K562 (cell line): Measurements from ENCODE around the gene ZNRD2. TPM values are rescaled to one million over a fixed set of nuclear protein-coding genes. Genes with fewer than 3 reads are reported as not detected.
A peak's percentile ranks its signal among the peaks of the same experiment; 100 is the strongest.

Experiments
- ASH1L ChIP-seq: fragments of 450-650 bp; IDR thresholded peaks from 2 replicates; pipeline ENCODE4 v1.6.1; 2018; ENCODE audit warnings: borderline replicate concordance, mild to moderate bottlenecking, low read depth; ENCODE audit not compliant: partially characterized antibody
- BRD4 ChIP-seq: fragments of 200-600 bp; sonication (generic); IDR thresholded peaks from 2 replicates; pipeline ENCODE4 v1.6.1; 2017; ENCODE audit warnings: inconsistent platforms
- CBX2 ChIP-seq: fragments of 200-600 bp; sonication (generic); IDR thresholded peaks from one replicate; pipeline ENCODE4 v1.6.1; 2012; ENCODE audit warnings: mild to moderate bottlenecking, low read length, inconsistent platforms; ENCODE audit not compliant: insufficient read depth, poor library complexity, severe bottlenecking
- CTBP1 ChIP-seq: fragments of 450-650 bp; IDR thresholded peaks from 2 replicates; pipeline ENCODE4 v1.6.1; 2016; ENCODE audit warnings: borderline replicate concordance
- DIDO1 ChIP-seq: fragments of 450-650 bp; IDR thresholded peaks from 2 replicates; pipeline ENCODE4 v1.6.1; 2016; ENCODE audit warnings: low read depth, missing biosample characterization, missing genetic modification characterization
- ELF2 ChIP-seq: fragments of 250-450 bp; sonication (Bioruptor Pico); IDR thresholded peaks from 2 replicates; pipeline ENCODE4 v1.5.0; 2021; ENCODE audit warnings: mild to moderate bottlenecking
- ERF ChIP-seq: fragments of 450-650 bp; formaldehyde crosslinking; IDR thresholded peaks from 2 replicates; pipeline ENCODE4 v1.4.0; 2020; ENCODE audit warnings: mild to moderate bottlenecking, mixed read lengths
- ESRRA ChIP-seq: fragments of 450-650 bp; IDR thresholded peaks from 2 replicates; pipeline ENCODE4 v1.6.1; 2014; ENCODE audit warnings: low read depth, mild to moderate bottlenecking, moderate library complexity, borderline replicate concordance
- GMEB1 ChIP-seq: fragments of 250-450 bp; sonication (Bioruptor Pico); IDR thresholded peaks from 2 replicates; pipeline ENCODE4 v1.4.0; 2020; ENCODE audit warnings: mild to moderate bottlenecking
- KLF13 ChIP-seq: fragments of 450-650 bp; IDR thresholded peaks from 2 replicates; pipeline ENCODE4 v1.6.1; 2016; ENCODE audit warnings: missing genetic modification characterization, low read depth, mild to moderate bottlenecking, missing compliant biosample characterization, moderate library complexity, borderline replicate concordance
- NFE2 ChIP-seq: IDR thresholded peaks from 2 replicates; pipeline ENCODE4 v1.6.1; 2014; ENCODE audit warnings: antibody characterized with exemption, low read depth
- NFYB ChIP-seq: IDR thresholded peaks from 2 replicates; pipeline ENCODE4 v1.6.1; 2011; ENCODE audit warnings: mild to moderate bottlenecking, moderate library complexity; ENCODE audit not compliant: insufficient read length; ENCODE audit errors: extremely low read depth
- NRF1 ChIP-seq, 2 experiments: fragments of 450-650 bp; IDR thresholded peaks in 1 of 2; conservative IDR thresholded peaks in 1 of 2; 2 replicates each; pipeline ENCODE4 v1.6.1; 2014; ENCODE audit warnings: mild to moderate bottlenecking in 2 of 2
- SIX5 ChIP-seq, 2 experiments: IDR thresholded peaks; 2 replicates each; pipeline ENCODE4 v1.6.1; 2011; ENCODE audit warnings: low read length in 2 of 2, borderline replicate concordance in 1 of 2, low read depth in 1 of 2, mild to moderate bottlenecking in 1 of 2, moderate library complexity in 1 of 2; ENCODE audit not compliant: insufficient read depth in 1 of 2
- ZNF124 ChIP-seq: sonication (generic); formaldehyde crosslinking; IDR thresholded peaks from 2 replicates; pipeline ENCODE4 v1.8.1; 2022; ENCODE audit warnings: missing genetic modification reagents
- polyA plus RNA-seq, 8 experiments: library from polyadenylated mRNA; depleted of rRNA in 4 of 8; stranded (reverse) in 5 of 8; unstranded in 3 of 8; fragments of >200 nt; fragmentation: Nextera tagmentation in 2 of 8; fragmentation: Illumina TruSeq in 1 of 8; extraction: Ambion mirVana in 2 of 8; extraction: Trizol in 1 of 8; gene quantifications; 2 replicates each; pipeline versions ENCODE4 v1.2.1 to v1.2.3, GENCODE V29; 2011 to 2014; ENCODE audit warnings: inconsistent platforms in 1 of 8, missing spikeins in 1 of 8
- total RNA-seq, 7 experiments: library from RNA; depleted of rRNA in 6 of 7; stranded (reverse); fragments of >200 nt in 6 of 7; fragmentation: Illumina TruSeq in 2 of 7; extraction: Trizol in 2 of 7; gene quantifications; 2 replicates each; pipeline versions ENCODE4 v1.2.1 to v1.2.3, GENCODE V29; 2011 to 2021; ENCODE audit warnings: low replicate concordance in 1 of 7
- TF ChIP-seq, protein P1 (sequence below): fragments of 200-800 bp; sonication (Bioruptor generic); IDR thresholded peaks from 2 replicates; pipeline ENCODE4 v1.6.1; 2017; ENCODE audit warnings: missing genetic modification characterization, missing compliant biosample characterization
- TF ChIP-seq, protein P2 (sequence below): fragments of 250-450 bp; sonication (Bioruptor Pico); IDR thresholded peaks from 2 replicates; pipeline ENCODE4 v1.4.0; 2020

ZNRD2 gene
- total and polyA plus RNA-seq, 9 of the 15 experiments (the other 6 are each of a cell fraction or from before 2014, with no cell fraction given), result 13.4 to 129 (median 60.4) TPM

- no peak for TF ChIP-seq BRD4
- 0 out of 2 replicates have a peak, but pooled peaks have one; percentile 25 for TF ChIP-seq NFE2
- peak; percentile 44 to 53; a peak in 3 of 4 replicates for TF ChIP-seq SIX5 (IDR thresholded peaks at IDR 0.05; ENCODE audit: borderline replicate concordance in 1 of 2, insufficient read depth in 1 of 2, low read depth in 1 of 2, low read length in 2 of 2)
- no peak for TF ChIP-seq CBX2
- TF ChIP-seq ELF2 (CRISPR knock-in tag), result peak; percentile 30; the same call in 1 of the 2 replicates
- TF ChIP-seq KLF13 (tag), result peak; percentile 85; the same call in 1 of the 2 replicates
- peak; percentile 75 for TF ChIP-seq DIDO1 (tag)
- TF ChIP-seq, protein P1, sequence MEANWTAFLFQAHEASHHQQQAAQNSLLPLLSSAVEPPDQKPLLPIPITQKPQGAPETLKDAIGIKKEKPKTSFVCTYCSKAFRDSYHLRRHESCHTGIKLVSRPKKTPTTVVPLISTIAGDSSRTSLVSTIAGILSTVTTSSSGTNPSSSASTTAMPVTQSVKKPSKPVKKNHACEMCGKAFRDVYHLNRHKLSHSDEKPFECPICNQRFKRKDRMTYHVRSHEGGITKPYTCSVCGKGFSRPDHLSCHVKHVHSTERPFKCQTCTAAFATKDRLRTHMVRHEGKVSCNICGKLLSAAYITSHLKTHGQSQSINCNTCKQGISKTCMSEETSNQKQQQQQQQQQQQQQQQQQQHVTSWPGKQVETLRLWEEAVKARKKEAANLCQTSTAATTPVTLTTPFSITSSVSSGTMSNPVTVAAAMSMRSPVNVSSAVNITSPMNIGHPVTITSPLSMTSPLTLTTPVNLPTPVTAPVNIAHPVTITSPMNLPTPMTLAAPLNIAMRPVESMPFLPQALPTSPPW (CRISPR knock-in tag), result peak; percentile 52; the same call in 1 of the 2 replicates
- TF ChIP-seq NFYB, result peak; percentile 99
- TF ChIP-seq ERF (CRISPR knock-in tag), result 0 out of 2 replicates have a peak, but pooled peaks have one; percentile 63
- TF ChIP-seq, protein P2, sequence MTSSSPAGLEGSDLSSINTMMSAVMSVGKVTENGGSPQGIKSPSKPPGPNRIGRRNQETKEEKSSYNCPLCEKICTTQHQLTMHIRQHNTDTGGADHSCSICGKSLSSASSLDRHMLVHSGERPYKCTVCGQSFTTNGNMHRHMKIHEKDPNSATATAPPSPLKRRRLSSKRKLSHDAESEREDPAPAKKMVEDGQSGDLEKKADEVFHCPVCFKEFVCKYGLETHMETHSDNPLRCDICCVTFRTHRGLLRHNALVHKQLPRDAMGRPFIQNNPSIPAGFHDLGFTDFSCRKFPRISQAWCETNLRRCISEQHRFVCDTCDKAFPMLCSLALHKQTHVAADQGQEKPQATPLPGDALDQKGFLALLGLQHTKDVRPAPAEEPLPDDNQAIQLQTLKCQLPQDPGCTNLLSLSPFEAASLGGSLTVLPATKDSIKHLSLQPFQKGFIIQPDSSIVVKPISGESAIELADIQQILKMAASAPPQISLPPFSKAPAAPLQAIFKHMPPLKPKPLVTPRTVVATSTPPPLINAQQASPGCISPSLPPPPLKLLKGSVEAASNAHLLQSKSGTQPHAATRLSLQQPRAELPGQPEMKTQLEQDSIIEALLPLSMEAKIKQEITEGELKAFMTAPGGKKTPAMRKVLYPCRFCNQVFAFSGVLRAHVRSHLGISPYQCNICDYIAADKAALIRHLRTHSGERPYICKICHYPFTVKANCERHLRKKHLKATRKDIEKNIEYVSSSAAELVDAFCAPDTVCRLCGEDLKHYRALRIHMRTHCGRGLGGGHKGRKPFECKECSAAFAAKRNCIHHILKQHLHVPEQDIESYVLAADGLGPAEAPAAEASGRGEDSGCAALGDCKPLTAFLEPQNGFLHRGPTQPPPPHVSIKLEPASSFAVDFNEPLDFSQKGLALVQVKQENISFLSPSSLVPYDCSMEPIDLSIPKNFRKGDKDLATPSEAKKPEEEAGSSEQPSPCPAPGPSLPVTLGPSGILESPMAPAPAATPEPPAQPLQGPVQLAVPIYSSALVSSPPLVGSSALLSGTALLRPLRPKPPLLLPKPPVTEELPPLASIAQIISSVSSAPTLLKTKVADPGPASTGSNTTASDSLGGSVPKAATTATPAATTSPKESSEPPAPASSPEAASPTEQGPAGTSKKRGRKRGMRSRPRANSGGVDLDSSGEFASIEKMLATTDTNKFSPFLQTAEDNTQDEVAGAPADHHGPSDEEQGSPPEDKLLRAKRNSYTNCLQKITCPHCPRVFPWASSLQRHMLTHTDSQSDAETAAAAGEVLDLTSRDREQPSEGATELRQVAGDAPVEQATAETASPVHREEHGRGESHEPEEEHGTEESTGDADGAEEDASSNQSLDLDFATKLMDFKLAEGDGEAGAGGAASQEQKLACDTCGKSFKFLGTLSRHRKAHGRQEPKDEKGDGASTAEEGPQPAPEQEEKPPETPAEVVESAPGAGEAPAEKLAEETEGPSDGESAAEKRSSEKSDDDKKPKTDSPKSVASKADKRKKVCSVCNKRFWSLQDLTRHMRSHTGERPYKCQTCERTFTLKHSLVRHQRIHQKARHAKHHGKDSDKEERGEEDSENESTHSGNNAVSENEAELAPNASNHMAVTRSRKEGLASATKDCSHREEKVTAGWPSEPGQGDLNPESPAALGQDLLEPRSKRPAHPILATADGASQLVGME (CRISPR knock-in tag), result peak; percentile 65; the same call in 1 of the 2 replicates
- TF ChIP-seq ESRRA, result peak; percentile 72
- no peak for TF ChIP-seq ZNF124
- TF ChIP-seq CTBP1, result peak; percentile 33; the same call in 1 of the 2 replicates
- TF ChIP-seq GMEB1 (CRISPR knock-in tag), result peak; percentile 45; the same call in 1 of the 2 replicates
- peak; percentile 92 for TF ChIP-seq ASH1L
- TF ChIP-seq NRF1 (conservative IDR thresholded peaks at IDR 0.05 in 1 of 2, IDR thresholded peaks at IDR 0.05 in 1 of 2), result peak; percentile 100
Measured at GRCh38 chr11:65615229-65615949, 45.1 kb downstream of the ZNRD2 start, which contains the start of gene PCNX3 (continued).
